ENCODE measurements around the gene IGFBP3. TPM values are rescaled to one million over a fixed set of nuclear protein-coding genes. Genes with fewer than 3 reads are reported as not detected.

IGFBP3 gene
- total RNA-seq, 1 donor from 2014 or later = 211 TPM

DNA sequence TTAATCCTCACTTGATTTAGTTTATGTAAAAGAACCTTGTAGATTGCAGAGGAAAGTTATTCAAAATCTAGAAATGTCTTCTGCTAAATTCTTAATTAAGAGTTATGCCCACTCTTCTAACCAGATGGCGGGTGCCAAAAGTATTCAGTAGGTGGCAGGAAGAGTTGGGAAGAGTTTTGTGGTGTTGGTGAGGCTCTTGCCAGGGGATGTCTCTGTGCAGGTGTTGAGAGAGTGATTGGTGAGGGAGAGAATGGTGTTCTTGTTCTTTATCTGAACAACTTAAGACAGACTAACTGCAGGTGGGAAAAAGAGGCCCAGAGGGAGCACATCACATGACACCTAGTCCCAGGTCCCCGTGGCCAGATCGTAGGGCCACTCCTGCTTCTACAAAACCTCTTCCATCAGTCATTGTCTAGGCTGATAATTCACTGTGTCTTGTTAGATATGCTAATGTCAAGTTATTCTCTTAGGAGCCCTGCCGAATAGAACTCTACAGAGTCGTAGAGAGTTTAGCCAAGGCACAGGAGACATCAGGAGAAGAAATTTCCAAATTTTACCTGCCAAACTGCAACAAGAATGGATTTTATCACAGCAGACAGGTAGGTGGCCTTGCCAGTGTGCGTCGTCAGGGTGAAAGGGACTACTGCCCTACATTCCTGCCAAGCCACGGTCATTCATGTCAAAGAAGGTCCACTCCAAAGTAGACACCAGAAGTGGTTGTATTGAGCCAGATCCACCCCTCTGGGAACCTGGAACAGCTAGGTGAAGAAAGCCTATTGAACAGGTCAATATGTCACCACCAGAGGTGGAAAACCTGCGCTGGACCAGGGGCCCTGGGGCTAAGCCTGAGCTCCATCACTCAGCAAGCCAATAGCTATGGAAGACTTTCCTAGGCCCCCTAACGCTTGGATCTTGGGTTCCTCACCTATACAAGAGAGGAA, 29.3 kb downstream of the IGFBP3 start:
- DNase-seq = no peak

DNA sequence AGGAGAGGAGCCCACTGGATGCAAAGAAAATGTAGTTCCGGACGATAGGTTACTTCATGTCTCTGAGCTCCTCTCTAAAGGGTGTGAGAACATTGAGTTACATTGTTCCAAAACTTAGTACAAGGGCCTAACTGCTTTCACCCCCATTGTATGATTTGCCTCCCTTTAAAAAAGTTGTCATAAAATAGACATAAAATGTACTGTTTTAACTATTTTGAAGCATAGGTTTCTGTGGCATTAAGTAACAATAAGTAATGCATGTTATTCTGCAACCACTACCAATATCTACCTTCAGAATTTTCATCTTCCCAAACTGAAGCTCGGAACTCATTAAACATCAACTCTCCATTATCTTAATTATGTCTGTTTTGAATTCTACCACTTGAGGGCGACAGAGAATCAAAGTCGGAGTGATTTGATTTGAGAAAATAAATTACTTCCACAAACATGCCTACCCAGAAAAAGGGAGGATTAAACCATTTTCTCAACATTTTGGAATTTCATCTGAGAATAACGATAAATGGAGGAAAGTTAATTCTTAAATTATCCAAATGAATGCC, 30.1 kb downstream of the IGFBP3 start:
- DNase-seq = peak; percentile 56

DNA sequence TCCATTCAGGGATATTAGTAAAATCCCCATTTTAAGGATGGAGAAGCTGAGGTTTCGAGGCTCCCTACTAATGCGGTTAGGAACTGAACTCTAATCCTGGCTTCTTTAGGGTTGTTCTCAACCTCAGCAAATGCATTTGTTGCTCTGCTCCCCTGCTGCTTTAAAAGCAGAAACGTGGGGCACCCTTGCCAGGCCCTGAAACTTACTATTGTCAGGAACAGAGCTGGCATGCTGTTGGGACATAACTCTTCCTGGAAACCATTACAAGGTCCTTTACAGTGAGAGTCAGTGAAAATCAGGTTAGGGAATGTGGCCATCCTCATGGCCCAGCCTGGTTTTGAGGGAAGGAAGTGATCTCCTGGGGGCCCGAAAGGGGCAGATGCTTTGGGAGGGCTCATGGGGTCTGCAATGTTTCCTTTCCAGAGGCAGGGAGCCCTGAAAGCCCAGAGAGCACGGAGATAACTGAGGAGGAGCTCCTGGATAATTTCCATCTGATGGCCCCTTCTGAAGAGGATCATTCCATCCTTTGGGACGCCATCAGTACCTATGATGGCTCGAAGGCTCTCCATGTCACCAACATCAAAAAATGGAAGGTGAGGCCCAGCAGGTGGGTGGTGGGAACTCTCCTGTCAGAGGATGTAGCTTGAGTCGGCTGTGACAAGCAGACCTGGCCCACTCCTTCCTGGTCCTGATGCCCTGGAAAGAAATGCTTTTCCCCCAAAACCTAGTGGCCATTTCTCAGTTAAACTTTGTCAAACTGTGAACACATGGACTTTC, 30.8 kb downstream of the IGFBP3 start:
- no peak for DNase-seq

DNA sequence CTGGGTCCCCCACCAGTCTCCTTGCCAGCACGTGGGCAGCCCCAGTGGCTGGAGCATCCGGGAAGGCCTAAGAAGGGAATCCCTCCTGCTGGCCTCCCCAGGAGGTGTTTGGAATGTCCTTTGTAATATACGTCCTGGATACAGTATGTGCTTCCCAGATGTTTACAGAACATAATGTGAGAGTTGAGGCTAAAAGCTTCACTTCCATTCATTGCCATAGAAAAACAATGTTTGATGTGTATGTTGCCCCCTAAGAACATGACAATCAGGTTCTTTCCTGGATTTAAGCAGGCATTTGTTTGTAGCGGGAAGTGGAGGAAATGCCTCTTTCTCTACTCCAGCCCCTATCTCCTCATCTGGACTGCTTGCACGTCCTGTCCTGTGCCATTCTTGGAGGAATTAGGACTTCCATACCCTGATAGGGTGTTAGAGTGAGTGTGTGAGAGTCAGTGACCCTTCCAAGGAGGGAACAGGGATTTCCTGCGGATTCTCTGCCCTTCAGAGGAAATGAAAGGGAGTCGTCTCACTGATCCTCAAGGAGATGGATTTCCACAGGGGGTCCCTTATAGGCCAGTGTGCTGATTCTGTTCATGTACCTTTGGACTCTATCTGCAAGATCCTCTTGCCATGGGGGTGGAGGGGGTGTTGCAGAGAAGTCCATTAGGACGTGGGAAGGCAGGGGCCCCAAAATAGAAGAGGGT, 31.6 kb downstream of the IGFBP3 start:
- peak; percentile 5 for DNase-seq

DNA sequence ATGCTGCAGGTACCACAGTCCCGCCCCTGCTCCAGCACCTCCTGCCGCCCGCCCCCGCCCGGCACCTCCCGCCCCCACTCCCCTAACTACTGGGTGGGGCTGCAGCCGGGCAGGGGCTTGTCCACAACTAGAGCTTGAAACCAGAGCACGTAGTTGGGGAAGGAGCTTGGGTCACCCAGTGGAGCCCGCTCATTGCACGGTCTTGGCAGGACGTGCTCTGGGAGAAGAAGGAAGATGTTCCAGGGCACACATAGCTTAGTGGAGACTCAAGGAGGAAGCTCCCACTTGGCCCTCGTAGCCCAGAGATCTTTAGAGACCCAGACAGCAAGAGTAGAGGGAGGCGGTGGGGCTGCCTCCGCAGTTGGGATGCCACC, 32.1 kb downstream of the IGFBP3 start:
- no peak for DNase-seq

DNA sequence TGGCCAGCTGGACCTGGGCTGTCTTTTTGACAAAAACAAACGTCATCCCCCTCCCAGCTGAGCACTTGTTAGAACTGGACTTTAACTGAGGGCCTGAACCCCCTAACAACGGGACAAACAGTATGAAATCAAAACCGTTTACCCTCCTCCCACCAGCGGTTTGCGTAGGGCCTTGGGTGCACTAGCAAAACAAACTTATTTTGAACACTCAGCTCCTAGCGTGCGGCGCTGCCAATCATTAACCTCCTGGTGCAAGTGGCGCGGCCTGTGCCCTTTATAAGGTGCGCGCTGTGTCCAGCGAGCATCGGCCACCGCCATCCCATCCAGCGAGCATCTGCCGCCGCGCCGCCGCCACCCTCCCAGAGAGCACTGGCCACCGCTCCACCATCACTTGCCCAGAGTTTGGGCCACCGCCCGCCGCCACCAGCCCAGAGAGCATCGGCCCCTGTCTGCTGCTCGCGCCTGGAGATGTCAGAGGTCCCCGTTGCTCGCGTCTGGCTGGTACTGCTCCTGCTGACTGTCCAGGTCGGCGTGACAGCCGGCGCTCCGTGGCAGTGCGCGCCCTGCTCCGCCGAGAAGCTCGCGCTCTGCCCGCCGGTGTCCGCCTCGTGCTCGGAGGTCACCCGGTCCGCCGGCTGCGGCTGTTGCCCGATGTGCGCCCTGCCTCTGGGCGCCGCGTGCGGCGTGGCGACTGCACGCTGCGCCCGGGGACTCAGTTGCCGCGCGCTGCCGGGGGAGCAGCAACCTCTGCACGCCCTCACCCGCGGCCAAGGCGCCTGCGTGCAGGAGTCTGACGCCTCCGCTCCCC, 32.7 kb downstream of the IGFBP3 start, which contains the start of gene IGFBP1:
IGFBP1 (plus strand) TSS at position 304 of the 808 bp plus-strand sequence; CDS start at position 469, 165 bp downstream.
- DNase-seq = no peak

DNA sequence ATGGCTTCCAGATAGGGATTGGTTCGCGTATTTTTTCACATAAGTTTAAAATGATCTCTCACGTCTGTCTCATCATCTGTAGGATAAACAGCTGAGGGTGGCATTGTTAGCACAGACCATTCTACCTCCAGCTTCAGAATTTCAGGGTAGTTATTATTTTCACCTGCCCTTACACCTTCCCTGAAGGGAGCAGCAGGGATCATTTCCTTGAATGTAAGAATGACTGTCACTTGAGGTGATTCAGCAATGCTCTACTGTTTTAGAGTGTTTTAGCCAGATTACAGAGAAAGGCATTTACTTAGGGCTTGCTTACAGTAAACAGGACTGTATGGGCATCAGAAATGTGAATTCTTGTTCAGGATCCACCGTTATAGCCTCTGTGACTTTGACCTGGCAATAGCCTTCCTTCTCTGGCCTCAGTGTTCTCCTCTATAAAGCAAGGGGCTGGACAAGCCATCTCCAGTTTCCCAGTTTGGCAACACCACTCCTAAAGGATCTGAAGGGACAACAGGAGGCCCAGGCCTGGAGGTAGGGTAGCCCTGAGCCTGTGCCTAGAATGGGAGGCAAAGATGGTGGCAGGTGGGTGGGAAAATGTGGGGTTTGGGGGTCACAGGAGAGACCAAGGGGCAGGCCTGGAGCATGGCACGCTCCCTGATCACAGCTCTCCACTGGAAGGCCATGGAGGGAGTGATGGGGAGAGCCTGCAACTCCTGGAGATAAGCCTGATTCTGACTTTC, 34.0 kb downstream of the IGFBP3 start:
- DNase-seq = no peak

DNA sequence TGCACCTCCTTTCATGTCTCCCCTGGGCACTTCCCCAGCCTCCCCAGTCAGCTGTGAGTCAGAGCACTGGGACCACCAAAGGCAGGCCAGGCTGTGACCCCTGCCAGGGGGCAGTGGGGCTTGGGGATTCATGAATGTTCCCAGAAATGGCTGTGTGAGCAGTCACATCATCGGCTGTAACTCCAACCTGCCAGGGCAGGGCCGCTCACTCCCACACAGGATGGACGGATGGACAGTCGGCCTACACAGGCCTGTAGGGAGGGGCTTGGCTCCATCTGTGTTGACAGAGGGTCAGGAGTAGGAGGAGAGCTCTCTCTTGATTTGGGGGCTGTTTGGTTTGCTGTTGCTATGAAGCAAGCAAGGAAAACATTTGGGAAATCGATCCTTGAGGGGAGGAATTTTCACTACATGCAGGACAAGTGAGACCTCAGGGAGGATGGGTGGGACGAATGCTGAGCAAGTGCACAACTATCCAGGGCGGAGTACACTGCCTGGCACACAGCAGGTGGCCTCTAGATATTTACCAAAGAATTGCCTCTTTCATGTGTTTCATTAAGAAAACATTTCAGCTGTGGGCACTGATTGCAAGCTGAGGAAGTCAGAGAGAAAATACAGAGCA, 35.7 kb downstream of the IGFBP3 start:
- no peak for DNase-seq

DNA sequence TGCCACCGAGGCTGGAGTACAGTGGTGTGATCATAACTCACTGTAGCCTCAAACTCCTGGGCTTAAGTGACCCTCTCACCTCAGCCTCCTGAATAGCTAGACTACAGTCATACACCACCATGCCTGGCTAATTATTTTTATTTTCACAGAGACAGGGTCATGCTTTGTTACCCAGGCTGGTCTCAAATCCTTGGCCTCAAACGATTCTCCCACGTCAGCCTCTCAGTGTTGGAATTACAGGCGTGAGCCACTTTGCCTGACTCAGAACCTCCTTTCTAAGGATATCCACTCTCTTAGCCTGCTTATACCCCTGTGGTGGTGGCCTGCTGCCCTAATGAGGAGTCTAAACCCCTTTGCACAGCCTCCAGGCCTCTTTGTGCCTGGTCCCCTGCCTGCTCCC, 36.9 kb downstream of the IGFBP3 start:
- no peak for DNase-seq

DNA sequence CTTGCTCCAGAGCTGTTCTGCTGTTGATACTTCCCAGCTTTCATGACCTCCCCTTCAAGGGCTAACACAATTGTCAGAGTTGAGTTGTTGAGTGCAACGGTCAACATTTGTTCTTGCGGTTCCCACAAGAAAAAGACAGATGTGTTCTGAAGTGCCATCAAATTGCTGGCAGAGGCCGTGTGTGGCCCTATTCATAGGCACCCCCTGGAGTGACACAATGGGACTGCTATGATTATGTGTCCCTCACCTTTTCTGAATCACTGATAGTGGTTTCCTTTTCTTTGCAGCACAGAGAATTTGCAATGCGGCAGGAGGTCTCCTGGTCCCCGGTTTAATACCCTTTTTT, 38.6 kb downstream of the IGFBP3 start:
- DNase-seq = no peak

DNA sequence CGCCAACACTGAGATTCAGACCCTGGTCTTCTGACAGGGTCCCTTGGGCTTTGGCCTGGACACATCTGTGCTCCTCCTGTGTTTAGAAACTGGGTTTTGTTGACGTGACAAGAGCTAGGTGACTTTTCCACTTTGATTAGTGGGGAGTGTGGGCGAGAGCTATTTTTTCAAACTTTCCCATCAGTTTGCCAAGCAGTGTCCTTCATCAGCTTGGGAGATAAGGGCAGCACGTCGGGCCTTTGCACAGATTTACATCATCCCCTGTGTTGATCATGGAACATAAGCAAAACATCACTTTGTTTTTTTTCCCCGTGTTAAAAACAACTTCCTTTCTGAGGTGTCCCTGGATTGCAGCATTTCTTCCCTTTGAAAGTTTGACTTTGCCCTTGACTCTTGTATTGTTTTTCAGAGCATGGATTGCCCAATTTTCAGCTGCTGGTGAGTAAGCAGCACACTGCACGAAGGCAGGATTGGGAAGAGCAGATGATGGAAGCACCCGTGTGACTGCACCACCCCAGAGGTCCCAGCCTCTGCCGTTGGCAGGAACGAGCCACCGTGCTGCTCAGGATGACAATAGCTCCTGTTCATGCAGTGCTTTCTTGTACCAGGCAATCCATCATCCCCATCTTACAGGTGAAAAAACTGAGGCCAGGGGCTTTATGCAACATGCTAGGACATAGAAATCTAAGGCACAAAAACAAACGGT, 39.2 kb downstream of the IGFBP3 start:
- no peak for DNase-seq

DNA sequence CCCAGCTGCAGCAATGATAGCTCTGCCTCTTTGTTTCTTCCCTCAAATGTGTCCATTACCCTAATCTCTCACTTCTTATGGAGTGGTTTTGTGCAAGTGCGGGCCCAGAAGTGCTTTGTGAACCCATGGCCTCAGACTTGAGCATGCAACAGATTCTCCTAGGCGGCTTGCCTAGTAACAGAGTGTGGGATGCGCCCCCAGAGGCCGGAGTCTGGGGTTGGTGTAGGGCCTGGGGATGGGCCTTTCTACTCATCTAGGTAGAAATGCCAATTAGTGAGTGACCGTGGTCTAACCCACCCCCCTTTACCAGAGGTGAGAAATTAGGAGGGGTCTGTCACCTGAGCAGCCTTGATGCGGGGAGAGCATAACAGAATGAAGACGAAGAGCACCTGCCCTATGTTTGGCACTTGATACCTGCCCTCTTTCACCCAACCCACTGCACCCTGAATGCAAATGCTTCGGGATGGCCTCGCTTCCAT, 39.8 kb downstream of the IGFBP3 start:
- no peak for DNase-seq

DNA sequence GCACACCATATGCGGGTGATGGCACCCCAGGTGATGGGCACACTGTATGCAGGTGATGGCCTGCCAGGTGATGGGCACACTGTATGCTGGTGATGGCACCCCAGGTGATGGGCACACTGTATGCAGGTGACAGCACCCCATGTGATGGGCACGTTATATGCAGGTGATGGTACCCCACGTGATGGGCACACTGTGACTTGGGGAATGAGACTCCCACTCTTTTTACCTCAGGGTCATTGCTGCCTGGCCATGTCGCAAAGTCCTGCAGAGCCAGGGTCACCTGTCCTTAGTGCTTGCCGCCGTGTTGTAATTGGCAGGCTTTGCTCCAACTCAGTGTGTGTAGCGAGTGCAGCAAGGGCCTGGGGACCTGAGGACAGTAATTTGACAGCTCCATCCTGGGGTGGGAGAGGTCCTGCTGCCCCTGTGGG, 40.6 kb downstream of the IGFBP3 start:
- DNase-seq = no peak

DNA sequence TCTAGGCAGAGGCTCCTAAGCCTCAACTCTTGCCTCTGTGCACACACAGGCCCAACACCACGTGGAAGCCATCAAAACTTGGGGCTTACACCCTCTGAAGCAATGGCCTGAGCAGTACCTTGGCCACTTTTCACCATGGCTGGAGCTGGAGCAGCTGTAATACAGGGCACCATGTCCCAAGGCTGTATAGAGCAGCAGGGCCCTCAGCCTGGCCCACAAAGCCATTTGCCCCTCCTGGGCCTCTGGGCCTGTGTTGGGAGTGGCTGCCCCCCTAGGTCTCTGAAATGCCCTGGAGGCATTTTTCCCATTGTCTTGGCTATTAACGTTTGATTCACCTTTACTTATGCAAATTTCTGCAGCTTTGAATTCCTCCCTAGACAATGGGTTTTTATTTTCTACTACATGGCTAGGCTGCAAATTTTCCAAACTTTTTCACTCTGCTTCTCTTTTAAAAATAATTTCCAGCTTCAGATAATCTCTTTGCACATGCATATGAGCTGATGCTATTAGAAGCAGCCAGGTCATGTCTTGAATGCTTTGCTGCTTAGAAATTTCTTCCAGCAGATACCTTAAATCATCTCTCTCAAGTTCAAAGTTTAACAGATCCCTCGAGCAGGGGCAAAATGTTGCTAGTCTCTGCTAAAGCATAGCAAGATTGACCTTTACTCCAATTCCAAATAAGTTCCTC, 42.5 kb downstream of the IGFBP3 start:
- no peak for DNase-seq

DNA sequence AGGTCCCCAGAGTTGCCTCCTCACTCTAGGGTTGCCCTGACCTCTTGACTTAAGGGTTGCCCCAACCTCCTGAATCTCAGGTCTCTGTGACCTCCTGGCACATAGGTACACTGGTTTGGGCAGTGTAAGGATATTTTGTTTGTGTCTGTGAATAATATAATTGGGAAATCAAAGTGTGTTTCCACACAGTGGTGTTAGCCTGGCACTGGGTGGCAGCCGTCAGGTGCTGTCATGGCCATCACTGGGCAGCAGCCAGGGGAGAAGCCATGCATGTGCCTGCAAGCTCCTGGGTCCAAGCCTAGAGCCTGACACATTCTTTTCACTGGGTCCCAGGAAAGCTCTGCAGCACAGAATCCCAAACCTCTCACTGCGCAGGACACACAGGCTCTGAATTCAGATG, 44.6 kb downstream of the IGFBP3 start:
- DNase-seq = no peak

DNA sequence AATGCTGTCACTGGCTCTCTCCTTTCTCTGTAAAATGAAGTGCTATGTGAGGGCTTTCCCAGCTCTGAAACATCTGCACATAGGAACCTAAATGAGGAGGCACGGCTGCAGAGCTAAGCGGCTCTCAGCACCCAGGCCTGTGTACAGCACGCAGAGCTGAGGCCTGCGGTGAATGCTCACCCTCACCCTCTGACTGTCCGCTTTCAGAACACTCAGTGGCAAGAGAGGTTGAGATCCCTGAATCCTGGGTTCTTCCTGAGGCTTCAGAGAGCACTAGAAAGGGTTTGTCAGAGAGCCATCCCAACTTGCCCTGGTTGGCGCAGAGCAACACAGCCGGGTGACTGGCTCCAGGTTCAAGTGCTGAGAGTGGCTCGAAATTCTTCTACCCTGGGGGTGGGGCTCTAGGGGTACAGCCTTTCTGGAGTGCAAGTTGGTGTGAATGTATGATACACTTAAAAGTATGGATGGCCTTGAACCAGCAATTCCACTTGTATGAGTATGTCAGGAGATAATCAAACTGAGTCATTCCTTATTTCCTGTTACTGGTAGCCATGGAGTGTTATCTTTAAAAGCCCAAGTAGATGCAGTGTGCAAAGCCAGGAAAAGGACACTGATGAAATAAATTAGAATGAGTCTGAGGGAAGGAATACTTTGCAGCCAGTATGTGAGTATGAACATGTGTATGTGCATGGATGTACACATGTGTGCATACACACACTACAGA, 46.5 kb downstream of the IGFBP3 start:
- DNase-seq = no peak

DNA sequence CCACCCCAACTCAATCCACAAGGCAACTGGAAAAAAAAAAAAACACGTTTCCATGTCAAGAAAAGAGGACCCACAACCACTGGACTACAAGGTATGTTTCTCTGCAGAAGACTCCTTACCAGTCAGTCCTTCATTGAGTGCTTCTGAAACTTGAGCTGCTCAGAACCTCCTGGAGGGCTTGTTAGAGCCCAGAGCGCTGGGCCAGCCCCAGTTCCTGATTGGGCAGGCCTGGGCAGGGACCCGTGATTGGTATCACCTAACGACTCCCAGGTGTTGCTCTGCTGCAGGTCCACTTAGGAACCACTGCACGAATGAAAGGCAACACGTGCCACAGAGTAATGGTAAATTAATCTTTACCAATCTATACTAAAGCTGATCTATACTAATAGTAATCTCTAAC, 47.7 kb downstream of the IGFBP3 start:
- DNase-seq = no peak

DNA sequence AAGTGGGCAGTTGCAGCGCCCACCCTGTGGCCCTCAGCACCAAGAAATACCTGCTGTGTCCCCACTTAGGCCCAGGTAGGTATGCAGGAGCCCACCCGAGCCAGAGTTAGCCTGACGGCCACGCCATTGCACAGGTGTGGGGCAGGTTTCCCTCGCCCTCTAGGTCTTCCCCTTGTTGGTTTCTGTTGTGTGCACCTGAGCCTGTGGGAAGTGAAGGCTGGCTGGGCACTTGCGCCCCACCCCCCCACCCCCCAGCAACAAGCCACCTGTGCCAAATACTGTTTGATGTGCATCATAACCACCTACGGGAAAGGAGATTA, 48.1 kb downstream of the IGFBP3 start, which contains the start of gene CCDC201:
CCDC201 (minus strand) TSS at position 48 of the 320 bp plus-strand sequence. CDS start 75 bp downstream, outside the sequence.
- no peak for DNase-seq

Data from skin of body (tissue), 2 donors.